ENCODE measurements around the gene VWF.
A peak's percentile ranks its signal among the peaks of the same experiment; 100 is the strongest.

Gene VWF

GRCh38 chr12:6059221-6059620 is 65.2 kb downstream of the VWF start:
- no peak for DNase-seq (ENCODE audit: low read depth in 2 of 2)

GRCh38 chr12:6058481-6059161 is 65.8 kb downstream of the VWF start:
- no peak for DNase-seq (ENCODE audit: low read depth in 2 of 2)

- DNase-seq (ENCODE audit: low read depth in 2 of 2): no peak
Measured at GRCh38 chr12:6057700-6058099, 66.8 kb downstream of the VWF start.

- DNase-seq (ENCODE audit: low read depth in 2 of 2): no peak
Measured at GRCh38 chr12:6056406-6057240, 67.8 kb downstream of the VWF start.

GRCh38 chr12:6053541-6053940 is 70.9 kb downstream of the VWF start:
- no peak for DNase-seq (ENCODE audit: low read depth in 2 of 2)

GRCh38 chr12:6052940-6053329 is 71.5 kb downstream of the VWF start:
- DNase-seq (ENCODE audit: low read depth in 2 of 2): no peak

- no peak for DNase-seq (ENCODE audit: low read depth in 2 of 2)
Measured at GRCh38 chr12:6052206-6052939, 72.1 kb downstream of the VWF start.

GRCh38 chr12:6049992-6050391 is 74.5 kb downstream of the VWF start:
- no peak for DNase-seq (ENCODE audit: low read depth in 2 of 2)

- no peak for DNase-seq (ENCODE audit: low read depth in 2 of 2)
Measured at GRCh38 chr12:6049587-6049986, 74.9 kb downstream of the VWF start.

- no peak for DNase-seq (ENCODE audit: low read depth in 2 of 2)
Measured at GRCh38 chr12:6047249-6048237, 76.9 kb downstream of the VWF start.

GRCh38 chr12:6046511-6047180 is 77.8 kb downstream of the VWF start:
- DNase-seq (ENCODE audit: low read depth in 2 of 2): no peak

GRCh38 chr12:6045438-6045837 is 79.0 kb downstream of the VWF start:
- DNase-seq (ENCODE audit: low read depth in 2 of 2): no peak

GRCh38 chr12:6044082-6044481 is 80.4 kb downstream of the VWF start:
- no peak for DNase-seq (ENCODE audit: low read depth in 2 of 2)

GRCh38 chr12:6042446-6042845 is 82.0 kb downstream of the VWF start:
- no peak for DNase-seq (ENCODE audit: low read depth in 2 of 2)

GRCh38 chr12:6041891-6042290 is 82.6 kb downstream of the VWF start:
- DNase-seq (ENCODE audit: low read depth in 2 of 2): no peak

GRCh38 chr12:6040815-6041214 is 83.7 kb downstream of the VWF start:
- DNase-seq (ENCODE audit: low read depth in 2 of 2): no peak

- DNase-seq (ENCODE audit: low read depth in 2 of 2): peak; percentile 22 to 41
Measured at GRCh38 chr12:6039894-6040601, 84.4 kb downstream of the VWF start.

- peak in 1 of 2 experiments; percentile 33 for DNase-seq (ENCODE audit: low read depth in 2 of 2)
Measured at GRCh38 chr12:6038160-6038559, 86.3 kb downstream of the VWF start.

GRCh38 chr12:6037459-6037858 is 87.0 kb downstream of the VWF start:
- DNase-seq (ENCODE audit: low read depth in 2 of 2): no peak

- DNase-seq (ENCODE audit: low read depth in 2 of 2): no peak
Measured at GRCh38 chr12:6036509-6036908, 88.0 kb downstream of the VWF start.
